ENCODE data around the gene CCDC32.

CCDC32 gene

GRCh38 chr15:40565333-40566238 is 744 bp upstream of the CCDC32 start:
- no peak for DNase-seq (ENCODE audit: low spot score)

GRCh38 chr15:40563426-40563825 is 1.4 kb downstream of the CCDC32 start:
- DNase-seq (ENCODE audit: low spot score), result no peak

- DNase-seq (ENCODE audit: low spot score), result no peak
Measured at GRCh38 chr15:40562691-40563090, 2.2 kb downstream of the CCDC32 start.

GRCh38 chr15:40558952-40559742 is 5.7 kb downstream of the CCDC32 start:
- no peak for DNase-seq (ENCODE audit: low spot score)

- no peak for DNase-seq (ENCODE audit: low spot score)
Measured at GRCh38 chr15:40555876-40556275, 9.0 kb downstream of the CCDC32 start.

DNA sequence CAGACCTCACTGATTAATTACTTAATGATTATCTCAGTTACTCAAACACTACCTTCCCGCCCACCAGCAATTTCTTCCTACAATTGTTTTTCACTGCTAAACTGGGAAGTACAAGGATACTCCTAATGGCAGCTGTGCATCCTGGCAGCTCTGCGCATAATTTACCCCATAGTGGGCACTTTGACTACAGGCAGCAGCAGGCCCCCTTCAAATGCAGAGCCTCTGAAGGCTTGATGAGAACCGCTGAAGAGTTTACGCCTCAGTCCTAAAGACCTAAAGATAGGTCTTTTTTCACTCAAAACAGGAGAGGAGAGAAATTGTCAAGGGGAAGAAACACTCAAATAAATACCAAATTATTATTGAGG is 10.7 kb downstream of the CCDC32 start:
- no peak for DNase-seq (ENCODE audit: low spot score)

GRCh38 chr15:40550341-40551037 is 14.4 kb downstream of the CCDC32 start:
- no peak for DNase-seq (ENCODE audit: low spot score)

GRCh38 chr15:40549894-40550293 is 14.9 kb downstream of the CCDC32 start:
- DNase-seq (ENCODE audit: low spot score), result no peak

GRCh38 chr15:40548610-40549009 is 16.2 kb downstream of the CCDC32 start:
- DNase-seq (ENCODE audit: low spot score), result no peak

DNA sequence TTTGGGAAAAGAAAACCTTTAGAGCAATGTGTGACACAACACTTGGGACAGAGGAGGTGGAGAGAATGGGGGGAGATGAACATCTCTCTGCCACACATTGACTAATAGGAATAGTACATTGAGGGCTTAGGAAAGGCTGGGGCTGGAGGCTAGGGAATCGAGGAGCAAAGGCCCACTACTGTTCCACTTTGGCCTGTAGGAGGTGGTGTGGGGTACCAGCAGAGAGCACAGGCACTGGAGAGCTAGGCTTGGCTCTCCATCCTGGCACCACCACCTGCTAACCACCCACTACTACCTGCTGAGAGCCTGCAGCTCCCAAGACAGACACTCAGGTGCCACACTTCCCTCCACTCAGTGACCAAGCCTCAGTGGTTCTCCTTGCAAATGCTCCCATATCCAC is 19.4 kb downstream of the CCDC32 start:
- DNase-seq (ENCODE audit: low spot score), result no peak

GRCh38 chr15:40543631-40544294 is 21.1 kb downstream of the CCDC32 start:
- DNase-seq (ENCODE audit: low spot score), result no peak

GRCh38 chr15:40543082-40543481 is 21.8 kb downstream of the CCDC32 start:
- DNase-seq (ENCODE audit: low spot score), result no peak

GRCh38 chr15:40538976-40539375 is 25.9 kb downstream of the CCDC32 start:
- DNase-seq (ENCODE audit: low spot score), result no peak

DNA sequence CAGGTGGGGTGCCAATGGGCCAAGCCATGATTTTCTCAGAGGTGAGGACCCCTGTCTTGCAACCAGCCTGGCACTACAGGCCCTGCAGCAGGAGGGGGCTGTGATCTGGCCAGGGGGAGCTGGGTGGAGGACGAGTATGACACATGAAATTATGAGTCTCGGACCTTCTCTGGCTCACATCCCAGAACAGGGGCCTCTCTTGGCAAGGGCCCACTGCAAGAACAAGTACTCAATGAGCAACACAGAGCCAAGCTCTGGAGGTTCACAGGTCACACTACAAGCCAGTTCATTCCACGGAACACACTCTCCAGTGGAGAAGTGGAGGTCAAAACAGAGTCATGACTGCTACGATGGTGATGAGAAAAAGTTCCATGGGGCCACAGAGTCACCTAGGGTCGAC is 28.3 kb downstream of the CCDC32 start:
- no peak for DNase-seq (ENCODE audit: low spot score)

DNA sequence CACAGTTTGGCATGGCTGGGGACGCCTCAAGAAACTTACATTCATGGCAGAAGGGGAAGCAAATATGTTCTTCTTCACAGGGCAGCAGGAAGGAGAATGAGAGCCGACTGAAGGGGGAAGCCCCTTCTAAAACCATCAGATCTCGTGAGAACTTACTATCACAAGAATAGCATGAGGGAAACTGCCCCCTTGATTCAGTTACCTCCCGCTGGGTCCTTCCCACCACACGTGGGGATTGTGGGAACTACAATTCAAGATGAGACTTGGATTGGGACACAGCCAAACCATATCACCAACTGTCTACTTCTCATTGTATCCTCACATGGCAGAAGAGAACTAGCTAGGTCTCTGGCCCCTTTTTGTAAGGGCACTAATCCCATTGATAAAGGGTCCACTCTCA is 30.5 kb downstream of the CCDC32 start:
- DNase-seq (ENCODE audit: low spot score), result no peak

GRCh38 chr15:40533763-40534364 is 31.0 kb downstream of the CCDC32 start:
- DNase-seq (ENCODE audit: low spot score), result no peak

DNA sequence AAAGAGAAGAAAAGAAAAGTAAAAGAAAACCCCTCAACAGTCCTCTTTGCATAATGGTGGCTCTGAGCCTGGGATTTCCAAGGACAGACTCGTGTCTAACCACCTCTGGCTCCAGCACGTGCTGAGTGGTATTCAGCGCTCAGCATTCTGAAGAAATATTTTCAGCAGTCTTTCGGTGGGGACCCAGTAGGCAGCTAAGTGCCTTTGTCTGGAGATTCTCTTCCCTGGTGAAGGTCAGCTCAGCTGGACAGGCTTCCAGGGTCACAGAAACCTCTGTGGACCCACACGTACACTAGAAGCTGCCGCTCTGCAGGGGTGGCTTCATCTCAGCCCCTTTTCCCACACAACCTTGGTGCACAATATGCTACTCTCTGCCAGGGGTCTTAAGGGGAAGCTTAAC is 36.0 kb downstream of the CCDC32 start:
- no peak for DNase-seq (ENCODE audit: low spot score)

GRCh38 chr15:40525855-40526254 is 39.0 kb downstream of the CCDC32 start:
- DNase-seq (ENCODE audit: low spot score), result no peak

DNA sequence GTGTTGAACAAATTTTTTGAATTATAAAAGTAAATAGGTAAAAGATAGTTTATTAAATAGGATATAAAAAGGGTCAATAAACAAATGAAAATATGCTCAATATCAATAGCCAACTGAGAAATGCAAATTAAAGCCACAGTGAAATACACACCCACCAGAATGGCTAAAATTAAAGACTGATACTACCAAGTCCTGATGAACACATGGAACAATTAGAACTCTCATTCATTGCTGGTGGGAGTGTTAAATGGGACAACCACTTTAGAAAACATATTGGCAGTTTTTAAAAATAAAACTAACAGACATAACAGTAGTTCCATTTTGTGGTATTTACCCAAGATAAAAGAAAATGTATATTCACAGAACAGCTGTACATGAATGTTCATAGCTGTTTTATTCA is 41.2 kb downstream of the CCDC32 start:
- DNase-seq (ENCODE audit: low spot score), result no peak

DNA sequence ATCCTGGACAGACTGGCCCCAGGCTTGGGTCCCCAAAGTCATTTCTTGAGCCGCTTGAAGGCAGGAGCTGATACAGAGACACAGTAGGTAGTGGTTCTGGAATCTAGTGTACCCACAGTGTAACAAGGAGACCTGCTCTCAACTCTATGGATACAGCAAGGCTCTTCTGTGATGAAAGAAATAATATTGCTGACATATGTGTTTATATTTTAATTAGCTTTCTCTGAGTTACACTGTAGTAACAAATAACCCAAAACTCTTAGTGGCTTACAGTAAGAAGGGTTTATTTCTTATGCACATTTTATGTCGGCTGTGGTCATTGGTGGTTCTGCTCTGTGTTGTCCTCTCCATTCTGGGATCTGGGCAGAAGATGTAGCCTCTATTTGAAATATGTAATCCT is 48.5 kb downstream of the CCDC32 start:
- DNase-seq (ENCODE audit: low spot score), result no peak

DNA sequence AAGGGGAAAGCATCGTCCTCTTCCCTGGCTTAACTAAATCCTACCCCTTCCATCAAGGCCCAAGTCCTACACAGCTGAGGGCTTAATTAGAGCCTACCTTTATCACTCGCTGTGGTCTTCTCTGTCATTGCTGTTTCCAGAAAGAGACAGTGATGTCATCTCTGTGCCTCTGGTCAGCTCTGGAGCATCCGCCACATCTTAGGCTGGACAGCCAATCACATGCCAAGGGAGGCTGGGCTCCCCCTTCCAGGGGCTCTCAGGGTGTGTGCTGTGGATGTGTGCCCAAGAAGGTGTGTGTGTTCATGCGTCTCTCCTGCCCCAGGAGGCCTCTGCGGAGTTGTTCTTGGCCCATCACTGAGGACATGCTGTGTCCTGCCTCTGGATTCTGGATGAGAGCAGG is 51.2 kb downstream of the CCDC32 start:
- DNase-seq (ENCODE audit: low spot score), result no peak

GRCh38 chr15:40512440-40512839 is 52.4 kb downstream of the CCDC32 start:
- DNase-seq (ENCODE audit: low spot score), result no peak

All from putamen (tissue), 1 donor.